ENCODE measurements around the gene TCF4. TPM values are rescaled to one million over a fixed set of nuclear protein-coding genes. Genes with fewer than 3 reads are reported as not detected.
A peak's percentile ranks its signal among the peaks of the same experiment; 100 is the strongest.

Gene TCF4
- total RNA-seq, result 374 and 536 TPM in 2 replicates

DNA sequence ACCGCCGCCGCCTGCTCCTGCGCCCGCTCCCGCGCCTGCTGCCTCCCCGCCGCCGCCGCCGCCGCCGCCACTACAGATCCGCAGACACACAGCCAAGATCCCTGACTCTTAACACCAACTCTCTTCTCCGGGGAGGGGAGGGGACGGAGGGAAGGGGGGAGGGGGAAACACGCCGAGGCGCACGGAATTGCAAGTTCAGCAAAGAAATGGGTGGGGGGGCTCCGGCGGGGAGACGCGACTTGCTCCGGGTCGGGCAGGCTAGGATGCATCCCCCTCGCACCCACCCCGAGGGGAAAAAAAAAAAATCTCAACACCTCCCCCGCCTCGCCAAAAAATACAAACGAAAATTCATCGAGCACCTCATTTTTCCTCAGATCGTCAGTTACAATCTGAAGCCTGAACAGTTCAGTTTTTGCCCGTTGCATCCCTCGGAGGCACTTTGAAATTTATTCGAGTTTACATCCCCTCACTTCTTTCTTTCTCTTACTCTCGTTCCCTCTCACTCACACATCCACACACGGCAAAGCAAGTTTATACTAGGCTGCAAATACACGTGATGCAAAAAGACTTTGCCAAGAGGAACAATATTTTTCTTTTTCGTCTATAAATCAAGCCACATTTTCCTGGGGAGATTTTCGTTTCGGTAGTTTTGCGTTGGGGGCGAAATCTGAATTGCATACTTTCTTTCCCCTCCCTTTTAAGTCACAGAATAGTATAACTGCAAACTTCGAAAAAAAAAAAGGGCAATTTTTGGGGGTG, at the start of gene TCF4:
Gene TCF4, minus strand, starts transcription at position 82 of the 759 bp plus-strand sequence. CDS start 1,076 bp downstream, outside the sequence.
- DNase-seq (ENCODE audit: low read depth in 2 of 2), result peak; percentile 65 to 69

GRCh38 chr18:55637204-55637603, 49.2 kb upstream of the TCF4 start:
- no peak for DNase-seq (ENCODE audit: low read depth in 2 of 2)

DNA sequence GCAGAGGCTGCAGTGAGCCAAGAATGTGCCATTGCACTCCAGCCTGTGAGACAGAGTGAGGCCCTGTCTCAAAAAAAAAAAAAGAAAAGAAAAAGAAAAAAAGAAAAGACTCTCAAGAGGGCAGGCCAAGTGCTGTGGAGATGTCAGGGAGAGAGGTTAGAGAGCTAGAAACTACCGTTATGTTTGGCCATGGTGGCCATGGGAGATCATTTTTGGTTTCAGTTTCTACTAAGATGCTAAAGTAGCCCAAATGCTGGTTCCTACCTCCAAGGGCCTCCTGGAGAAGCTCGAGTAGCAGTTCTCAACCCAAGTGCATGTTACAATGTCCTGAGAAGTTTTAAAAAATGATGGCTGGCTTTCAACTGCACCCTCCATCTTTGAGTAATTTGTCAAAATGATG, 47.4 kb upstream of the TCF4 start:
- DNase-seq (ENCODE audit: low read depth in 2 of 2), result no peak

DNA sequence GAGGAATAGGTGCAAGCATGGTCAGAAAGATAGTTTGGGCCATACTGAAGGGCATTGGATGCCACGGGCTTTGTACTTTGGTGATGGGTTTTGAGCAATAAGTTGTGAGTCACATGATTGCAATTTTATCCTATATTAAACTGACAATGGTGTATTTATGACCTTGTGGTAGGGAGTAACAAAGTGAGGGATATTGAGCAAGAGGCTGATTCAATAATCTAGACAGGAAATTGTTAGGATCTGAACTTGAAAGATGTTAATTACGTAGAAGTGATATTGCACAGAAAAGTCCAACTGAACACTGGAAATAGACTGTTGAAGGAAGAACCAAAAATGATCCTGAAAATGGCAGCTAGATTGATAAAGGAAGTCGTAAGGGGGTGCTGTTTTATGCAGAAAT, 46.6 kb upstream of the TCF4 start:
- no peak for DNase-seq (ENCODE audit: low read depth in 2 of 2)

DNA sequence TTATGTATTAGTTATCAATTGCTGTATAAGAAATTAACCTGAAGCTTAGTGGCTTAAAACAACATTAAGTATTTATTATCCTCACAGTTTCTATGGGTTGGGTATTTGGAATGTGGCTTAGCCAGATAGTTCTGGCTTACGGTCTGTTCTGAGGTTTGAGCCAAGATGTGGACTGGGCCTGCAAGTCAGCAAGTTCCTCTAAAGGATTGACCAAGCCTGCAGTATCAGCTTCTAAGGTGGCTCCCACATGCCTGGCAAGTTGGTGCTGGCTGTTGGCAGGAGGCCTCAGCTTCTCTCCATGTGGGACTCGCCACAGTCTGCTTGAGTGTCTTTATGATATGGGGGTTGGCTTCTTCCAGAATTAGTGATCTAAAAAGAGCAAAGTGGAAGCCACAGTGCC, 45.0 kb upstream of the TCF4 start:
- no peak for DNase-seq (ENCODE audit: low read depth in 2 of 2)

GRCh38 chr18:55629133-55629532, 41.1 kb upstream of the TCF4 start:
- no peak for DNase-seq (ENCODE audit: low read depth in 2 of 2)

DNA sequence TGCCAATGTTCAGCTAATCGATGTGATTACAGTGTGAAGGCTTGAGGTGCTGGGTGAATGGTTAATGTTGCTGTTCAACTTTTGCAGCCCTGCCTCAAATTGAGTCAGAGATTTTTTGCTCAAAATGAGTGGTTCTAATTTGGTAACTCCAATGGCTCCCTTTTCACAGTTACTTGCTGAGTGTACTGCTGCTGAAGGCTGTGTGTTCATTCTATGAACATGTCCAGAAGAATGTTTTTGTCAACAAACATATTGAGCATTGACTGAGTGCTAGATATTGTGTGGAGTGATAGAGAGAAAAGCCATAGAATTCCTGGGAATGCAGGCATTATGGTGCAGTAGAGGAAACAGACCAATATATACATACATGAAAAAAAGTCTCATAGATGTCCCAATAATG, 39.0 kb upstream of the TCF4 start:
- no peak for DNase-seq (ENCODE audit: low read depth in 2 of 2)

GRCh38 chr18:55625901-55626300, 37.9 kb upstream of the TCF4 start:
- no peak for DNase-seq (ENCODE audit: low read depth in 2 of 2)

DNA sequence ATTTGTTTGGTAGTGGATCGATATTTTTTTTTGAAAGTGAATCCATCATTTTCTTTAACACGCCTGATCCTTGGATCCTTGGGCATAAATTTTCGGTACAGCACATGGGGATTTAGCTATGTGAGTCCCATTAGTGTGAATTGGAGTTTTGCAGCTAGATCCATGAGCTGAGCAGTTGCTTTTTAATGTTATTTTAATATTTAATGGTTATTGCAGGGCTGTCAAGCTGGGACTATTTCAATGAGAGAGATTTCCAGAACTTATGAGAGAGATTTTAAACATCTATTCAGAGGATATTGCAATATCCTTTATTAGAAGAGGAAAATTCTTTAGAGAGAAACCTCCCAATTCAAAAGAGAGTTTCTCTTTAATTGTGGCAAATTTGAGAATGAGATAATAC, 35.6 kb upstream of the TCF4 start:
- DNase-seq (ENCODE audit: low read depth in 2 of 2), result no peak

GRCh38 chr18:55610506-55610905, 22.5 kb upstream of the TCF4 start:
- no peak for DNase-seq (ENCODE audit: low read depth in 2 of 2)

- DNase-seq (ENCODE audit: low read depth in 2 of 2), result no peak
Measured at GRCh38 chr18:55609160-55609825, 21.3 kb upstream of the TCF4 start.

DNA sequence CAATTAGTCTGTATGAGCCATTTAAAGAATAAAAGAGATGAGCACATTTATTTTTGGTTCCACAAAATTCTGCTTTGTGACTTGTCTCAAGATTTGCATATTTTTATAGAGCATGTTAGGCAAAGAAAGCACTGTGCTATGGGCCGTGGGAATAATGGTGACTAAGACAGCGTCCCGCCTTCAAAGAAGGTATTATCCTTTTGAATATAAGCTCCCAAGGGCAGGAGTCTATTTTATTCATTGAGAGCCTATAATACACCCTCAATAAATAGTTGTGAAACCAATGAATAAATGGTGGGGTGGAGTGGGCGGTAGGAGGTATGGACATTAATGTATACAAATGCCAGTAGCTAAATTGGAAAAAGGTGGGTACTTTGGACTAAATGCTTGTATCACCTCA, 20.5 kb upstream of the TCF4 start:
- no peak for DNase-seq (ENCODE audit: low read depth in 2 of 2)

- DNase-seq (ENCODE audit: low read depth in 2 of 2), result no peak
Measured at GRCh38 chr18:55607773-55608172, 19.8 kb upstream of the TCF4 start.

- DNase-seq (ENCODE audit: low read depth in 2 of 2), result no peak
Measured at GRCh38 chr18:55605733-55606338, 17.8 kb upstream of the TCF4 start.

- no peak for DNase-seq (ENCODE audit: low read depth in 2 of 2)
Measured at GRCh38 chr18:55603775-55604174, 15.8 kb upstream of the TCF4 start.

GRCh38 chr18:55593888-55594287, 5.9 kb upstream of the TCF4 start:
- DNase-seq (ENCODE audit: low read depth in 2 of 2), result no peak

- DNase-seq (ENCODE audit: low read depth in 2 of 2), result peak in 1 of 2 donors; percentile 49
Measured at GRCh38 chr18:55592572-55592971, 4.6 kb upstream of the TCF4 start.

DNA sequence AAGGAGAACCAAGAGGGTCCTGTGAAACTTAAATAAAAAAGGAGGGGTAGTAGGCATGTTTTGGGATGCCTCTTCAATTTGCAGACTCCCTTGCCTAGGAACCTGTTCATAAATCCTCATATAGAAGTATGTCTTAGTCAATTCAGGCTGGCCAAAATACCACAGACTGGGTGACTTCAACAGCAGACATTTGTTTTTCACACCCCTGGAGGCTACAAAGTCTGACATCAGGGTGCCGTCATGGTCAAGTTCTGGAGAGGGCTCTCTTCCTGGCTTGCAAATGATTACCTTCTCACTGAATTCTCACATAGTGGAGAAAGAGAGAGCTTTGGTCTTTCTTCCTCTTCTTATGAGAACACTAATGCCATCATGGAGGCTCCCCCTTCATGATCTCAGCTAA, 4.1 kb upstream of the TCF4 start:
- DNase-seq (ENCODE audit: low read depth in 2 of 2), result no peak

- DNase-seq (ENCODE audit: low read depth in 2 of 2), result peak; percentile 95 to 98
Measured at GRCh38 chr18:55589625-55590291, 1.8 kb upstream of the TCF4 start.

GRCh38 chr18:55588870-55589595, 1.0 kb upstream of the TCF4 start:
- DNase-seq (ENCODE audit: low read depth in 2 of 2), result peak; percentile 44 to 57

DNA sequence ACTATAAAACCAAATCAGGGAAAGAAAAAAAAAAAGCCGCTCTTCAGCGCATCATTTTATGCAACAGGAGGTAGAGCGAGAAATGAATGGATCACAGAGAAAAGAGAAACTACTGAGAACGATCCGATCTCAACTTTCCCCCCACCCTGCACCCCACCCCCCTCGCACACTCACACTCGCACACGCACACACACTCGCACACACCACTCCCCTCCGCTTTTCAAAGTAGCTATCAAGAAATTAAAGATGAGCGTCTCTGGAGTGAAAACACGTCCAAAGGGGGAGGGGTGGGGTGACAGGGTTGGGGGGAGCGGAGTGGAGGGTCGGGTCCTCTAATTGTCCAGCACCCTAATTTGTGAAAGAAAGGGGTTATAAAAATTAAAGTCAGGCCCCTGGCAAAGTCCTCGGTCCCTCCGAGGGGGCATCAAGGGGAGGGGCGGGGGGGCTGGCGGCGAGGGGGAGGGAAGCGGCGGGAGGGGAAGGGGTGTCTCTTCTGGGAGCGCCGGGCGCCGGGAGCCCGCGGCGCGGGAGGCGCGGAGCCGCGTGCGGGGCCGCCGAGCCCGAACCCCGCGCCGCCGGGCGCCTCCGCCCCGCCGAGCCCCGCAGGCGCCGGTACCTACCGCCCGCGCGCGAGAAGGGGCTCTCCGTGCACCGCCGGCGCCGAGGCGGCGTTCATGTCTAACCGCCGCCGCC, 428 bp downstream of the TCF4 start:
- DNase-seq (ENCODE audit: low read depth in 2 of 2), result peak; percentile 74 to 78
